HG03103 (cell line): ENCODE results near the gene KEAP1.
"Not testable (repeated sequence)": the region's sequence is repeated elsewhere in the genome, so short reads cannot be mapped to it uniquely, and the experiment has no call there.

Source experiments
- ATAC-seq: cut with Tn5 transposase; IDR thresholded peaks from one replicate; pipeline ENCODE4 v1.9.1; 2021; ENCODE audit warnings: low read depth; ENCODE audit not compliant: unreplicated experiment

The KEAP1 gene

DNA sequence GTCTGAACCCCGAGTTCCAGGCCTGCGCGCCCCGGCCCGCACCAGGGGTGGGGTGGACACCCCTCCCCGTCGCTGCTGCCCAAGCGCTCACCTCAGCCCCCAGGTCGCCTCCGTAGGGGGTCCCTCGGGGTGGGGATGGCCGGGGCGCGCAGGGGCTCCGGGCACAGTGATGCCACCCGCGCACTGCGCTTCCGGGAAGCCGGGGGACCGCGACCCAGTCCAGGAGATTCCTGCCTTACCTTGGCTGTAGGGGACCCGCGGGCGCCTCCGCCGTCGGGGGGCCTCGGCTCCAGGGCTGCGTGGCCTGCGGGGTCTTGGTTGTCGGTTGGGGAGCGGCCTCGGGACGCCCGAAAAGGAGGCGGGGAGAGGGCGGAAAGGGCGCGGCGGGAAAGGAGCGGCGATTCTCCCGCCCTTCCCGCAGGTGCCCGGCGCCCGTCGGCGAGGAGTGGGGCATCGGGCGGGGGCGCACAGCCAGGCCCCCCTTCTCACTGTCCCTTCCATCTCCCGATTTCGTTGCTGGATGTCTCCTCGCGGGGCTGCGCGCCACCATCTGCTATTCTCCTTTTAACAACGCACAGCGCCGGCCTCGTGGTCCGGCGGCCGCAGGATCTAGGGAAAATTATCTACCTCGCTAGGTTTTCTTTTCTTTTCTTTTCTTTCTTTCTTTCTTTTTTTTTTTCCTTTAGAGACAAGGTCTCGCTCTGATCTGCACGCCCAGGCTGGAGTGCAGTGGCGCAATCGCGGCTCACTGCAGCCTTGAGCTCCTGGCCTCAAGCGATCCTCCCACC lies at the start of gene KEAP1:
KEAP1 (minus strand) TSS at position 355 of the 788 bp plus-strand sequence. CDS start 3,323 bp downstream, outside the sequence.
- ATAC-seq: no peak

DNA sequence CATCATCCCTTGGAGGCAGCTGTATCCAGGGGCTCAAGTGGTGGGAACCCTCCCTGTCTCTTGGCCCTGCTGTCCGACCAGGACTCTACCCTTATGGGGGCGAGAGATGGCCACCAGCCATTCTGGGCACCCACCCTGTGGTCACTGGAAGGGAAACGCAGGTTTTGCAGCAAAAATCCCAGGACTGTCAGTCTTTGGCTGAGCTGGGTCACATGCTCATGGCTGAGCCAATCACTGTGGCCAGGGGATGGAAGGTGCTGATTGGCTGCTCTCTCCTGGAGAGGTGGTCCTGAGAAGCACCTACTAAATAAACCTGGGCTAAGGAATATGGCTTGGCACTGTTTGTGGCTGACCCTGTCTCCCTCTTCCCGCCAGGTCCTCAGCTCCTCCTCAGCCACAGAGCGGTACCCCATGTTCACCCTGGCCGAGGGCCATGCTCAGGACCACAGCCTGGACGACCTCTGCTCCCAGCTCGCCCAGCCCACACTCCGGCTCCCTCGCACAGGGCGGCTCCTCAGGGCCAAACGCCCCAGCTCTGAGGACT lies 49.4 kb upstream of the KEAP1 start:
- no peak for ATAC-seq

- ATAC-seq: no peak
Measured at GRCh38 chr19:10551698-10552301, 48.6 kb upstream of the KEAP1 start.

DNA sequence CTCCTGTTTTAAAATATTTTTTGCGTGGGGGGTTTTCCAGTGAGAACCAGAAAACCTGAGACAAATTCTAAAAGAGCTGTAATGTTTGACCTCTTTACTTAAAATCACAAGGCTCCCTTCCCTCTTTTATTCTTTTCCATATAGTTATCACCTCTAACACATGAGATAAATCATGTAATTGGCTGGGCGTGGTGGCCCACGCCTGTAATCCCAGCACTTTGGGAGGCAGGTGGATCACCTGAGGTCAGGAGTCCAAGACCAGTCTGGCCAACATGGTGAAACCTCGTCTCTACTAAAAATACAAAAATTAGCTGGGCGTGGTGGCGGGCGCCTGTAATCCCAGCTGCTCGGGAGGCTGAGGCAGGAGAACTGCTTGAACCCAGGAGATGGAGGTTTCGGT lies 47.9 kb upstream of the KEAP1 start:
- ATAC-seq: not testable (repeated sequence)

GRCh38 chr19:10550336-10550735 lies 47.2 kb upstream of the KEAP1 start:
- no peak for ATAC-seq

DNA sequence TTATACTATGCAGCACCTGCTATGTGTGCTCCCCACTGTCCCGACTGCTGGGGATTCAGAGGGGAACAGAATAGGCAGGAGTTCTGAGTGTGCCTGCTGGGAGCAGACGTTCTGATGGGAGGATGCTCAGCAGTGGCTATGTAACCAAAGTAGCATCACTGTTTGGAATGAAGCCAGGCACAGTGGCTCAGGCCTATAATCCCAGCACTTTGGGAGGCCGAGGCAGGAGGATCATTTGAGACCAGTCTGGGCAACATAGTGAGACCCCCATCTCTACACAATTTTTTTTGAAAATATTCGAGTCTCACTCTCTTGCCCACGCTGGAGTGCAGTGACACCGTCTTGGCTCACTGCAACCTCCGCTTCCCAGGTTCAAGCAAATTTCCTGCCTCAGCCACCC lies 46.6 kb upstream of the KEAP1 start:
- ATAC-seq: no peak

DNA sequence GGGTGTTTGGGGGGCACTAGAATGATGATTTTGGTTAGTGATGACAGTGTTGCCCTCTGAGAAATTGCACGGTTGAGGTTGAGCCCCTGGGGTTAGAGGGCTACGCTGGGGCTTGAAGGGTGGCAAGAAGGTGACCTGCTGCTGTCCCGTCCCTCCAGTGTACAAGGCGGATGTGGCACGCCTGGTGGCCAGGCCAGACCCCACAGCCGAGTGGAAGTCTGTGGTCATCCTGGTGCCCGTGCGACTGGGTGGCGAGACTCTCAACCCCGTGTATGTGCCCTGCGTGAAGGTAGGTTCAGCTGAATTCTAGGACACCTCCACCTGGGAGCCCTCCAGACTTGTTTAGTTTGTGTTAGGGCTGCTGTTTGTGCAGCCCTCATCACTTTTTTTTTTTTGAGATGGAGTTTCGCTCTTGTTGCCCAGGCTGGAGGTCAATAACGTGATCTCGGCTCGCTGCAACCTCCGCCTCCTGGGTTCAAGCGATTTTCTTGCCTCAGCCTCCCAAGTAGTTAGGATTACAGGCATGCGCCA lies 45.7 kb upstream of the KEAP1 start:
- no peak for ATAC-seq

- no peak for ATAC-seq
Measured at GRCh38 chr19:10546817-10547216, 43.7 kb upstream of the KEAP1 start.

DNA sequence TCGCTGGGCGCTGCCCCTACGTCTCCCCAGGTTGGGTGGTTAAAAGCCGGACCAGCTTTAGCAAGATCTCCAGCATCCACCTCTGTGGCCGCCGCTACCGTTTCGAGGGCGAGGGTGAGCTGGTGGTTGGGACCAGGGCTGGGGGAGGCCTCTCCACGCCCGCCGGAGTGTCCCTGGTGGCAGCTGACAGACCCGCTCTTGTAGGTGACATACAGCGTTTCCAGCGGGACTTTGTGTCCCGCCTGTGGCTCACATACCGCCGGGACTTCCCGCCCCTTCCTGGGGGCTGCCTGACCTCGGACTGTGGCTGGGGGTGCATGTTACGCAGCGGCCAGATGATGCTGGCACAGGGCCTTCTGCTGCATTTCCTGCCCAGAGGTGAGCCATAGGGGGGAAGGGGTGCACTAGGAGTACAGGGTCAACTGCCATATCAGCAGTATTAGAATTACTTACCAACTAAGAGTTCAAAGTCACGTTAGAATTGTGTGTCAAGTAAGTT lies 41.6 kb upstream of the KEAP1 start:
- ATAC-seq: no peak

GRCh38 chr19:10544242-10544752 lies 41.1 kb upstream of the KEAP1 start:
- ATAC-seq: peak; percentile 16

- ATAC-seq: peak; percentile 56
Measured at GRCh38 chr19:10543420-10544241, 40.5 kb upstream of the KEAP1 start, which contains the start of gene ATG4D. TSS of gene ATG4D (plus strand) at chr19:10543904. CDS start at chr19:10544091, 187 bp downstream.

GRCh38 chr19:10543059-10543419 lies 39.9 kb upstream of the KEAP1 start:
- no peak for ATAC-seq

DNA sequence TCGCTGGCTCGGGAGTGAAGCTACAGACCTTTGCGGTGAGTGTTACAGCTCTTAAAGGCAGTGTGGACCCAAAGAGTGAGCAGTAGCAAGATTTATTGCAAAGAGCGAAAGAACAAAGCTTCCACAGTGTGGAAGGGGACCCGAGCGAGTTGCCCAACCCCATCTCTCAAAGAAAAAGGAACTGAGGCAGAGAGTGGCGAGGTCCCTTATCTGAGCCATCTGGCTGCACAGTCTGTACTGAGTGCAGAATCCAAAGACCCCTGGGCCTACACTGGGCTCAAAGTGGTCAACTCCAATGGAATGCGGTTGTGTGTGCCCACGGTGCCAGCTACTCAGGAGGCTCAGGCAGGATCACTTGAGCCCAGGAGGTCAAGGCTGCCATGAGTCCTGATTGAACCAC lies 35.9 kb upstream of the KEAP1 start:
- not testable (repeated sequence) for ATAC-seq

DNA sequence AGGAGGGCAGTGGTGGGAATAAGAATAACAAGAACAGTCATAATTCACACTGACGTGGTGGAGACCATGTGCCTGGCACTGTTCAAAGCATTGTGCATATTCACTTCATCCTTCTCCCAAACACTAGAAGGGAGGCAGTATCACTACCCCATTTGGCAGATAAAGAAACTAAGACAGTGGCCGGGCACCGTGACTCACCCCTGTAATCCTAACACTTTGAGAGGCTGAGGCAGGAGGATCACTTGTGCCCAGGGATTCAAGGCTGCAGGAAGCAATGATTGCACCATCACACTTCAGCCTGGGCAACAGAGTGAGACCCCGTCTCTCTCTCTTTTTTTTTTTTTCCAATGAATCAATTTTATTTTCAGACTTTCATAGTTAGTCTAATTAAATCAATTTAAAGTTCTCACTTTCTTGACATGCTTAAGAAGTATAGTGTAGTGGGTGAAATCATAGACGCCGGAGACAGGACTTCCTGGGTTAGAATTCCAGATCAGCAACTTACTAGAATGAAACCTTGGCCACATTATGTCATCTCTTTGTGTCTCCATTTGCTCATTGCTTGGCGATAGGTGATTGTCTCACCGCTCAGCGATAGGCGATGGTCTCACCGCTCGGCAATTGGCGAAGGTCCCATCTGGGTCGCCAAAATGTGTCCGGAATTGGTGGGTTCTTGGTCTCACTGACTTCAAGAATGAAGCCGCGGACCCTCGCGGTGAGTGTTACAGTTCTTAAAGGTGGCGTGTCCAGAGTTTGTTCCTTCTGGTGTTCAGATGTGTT lies 35.2 kb upstream of the KEAP1 start:
- ATAC-seq: no peak

DNA sequence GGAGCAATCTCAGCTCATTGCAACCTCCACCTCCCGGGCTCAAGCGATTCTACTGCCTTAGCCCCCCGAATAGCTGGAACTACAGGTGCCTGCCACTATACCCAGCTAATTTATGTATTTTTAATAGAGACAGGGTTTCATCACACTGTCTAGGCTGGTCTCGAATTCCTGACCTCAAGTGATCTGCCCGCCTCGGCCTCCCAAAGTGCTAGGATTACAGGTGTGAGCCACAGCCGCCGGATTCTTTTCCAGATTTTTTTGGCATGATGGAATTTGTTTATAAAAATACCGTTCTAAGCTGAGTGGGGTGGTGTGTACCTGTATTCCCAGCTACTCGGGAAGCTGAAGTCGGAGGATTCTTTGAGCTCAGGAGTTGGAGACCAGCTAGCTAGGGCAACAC lies 34.5 kb upstream of the KEAP1 start:
- no peak for ATAC-seq

DNA sequence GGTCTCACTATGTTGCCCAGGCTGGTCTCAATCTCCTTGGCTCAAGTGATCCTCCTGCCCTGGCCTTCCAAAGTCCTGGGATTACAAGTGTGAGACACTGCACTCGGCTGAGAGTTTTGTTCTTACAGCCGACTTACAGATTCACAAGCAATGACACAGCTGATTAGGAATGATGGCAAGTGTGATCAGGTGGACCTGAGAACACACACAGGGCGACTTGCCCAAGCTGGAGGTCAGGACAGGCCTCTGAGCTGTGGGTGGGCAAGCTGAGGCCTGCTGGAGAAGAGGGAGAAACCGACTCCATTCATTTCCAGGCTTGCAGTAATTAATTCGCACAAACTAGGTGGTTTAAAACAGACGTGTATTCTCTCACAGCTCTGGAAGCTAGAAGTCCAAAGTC lies 32.5 kb upstream of the KEAP1 start:
- ATAC-seq: no peak

DNA sequence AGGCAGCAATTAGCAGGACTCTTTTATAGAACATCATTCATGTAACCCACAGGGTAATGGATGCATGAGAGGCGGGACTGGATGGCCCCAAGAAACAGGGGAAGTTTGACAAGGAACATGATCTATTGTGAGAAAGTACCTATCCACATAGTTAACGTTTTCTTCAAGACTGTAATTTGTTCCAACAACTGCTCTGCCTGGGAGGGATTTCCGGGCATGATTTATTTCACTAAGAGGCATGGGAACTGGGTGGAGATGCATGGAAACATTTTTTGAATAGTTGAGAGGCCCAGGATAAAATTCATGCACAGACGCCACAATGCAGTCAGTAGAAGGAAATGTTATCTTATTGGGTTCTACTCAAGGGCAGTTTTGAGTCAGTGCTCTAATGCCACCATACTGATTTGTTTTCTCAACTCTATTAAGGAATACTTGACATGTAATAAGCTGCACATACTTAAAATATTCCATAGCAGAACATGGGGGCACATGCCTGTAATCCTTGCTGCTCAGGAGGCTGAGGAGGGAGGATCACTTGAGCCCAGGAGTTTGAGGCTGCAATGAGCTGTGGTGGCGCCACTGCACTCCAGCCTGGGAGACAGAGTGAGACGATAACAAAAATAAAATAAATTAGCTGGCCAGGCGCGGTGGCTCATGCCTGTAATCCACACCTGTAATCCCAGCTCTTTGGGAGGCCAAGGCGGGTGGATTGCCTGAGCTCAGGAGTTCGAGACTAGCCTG lies 30.7 kb upstream of the KEAP1 start:
- no peak for ATAC-seq

GRCh38 chr19:10532457-10532856 lies 29.3 kb upstream of the KEAP1 start:
- ATAC-seq: no peak

DNA sequence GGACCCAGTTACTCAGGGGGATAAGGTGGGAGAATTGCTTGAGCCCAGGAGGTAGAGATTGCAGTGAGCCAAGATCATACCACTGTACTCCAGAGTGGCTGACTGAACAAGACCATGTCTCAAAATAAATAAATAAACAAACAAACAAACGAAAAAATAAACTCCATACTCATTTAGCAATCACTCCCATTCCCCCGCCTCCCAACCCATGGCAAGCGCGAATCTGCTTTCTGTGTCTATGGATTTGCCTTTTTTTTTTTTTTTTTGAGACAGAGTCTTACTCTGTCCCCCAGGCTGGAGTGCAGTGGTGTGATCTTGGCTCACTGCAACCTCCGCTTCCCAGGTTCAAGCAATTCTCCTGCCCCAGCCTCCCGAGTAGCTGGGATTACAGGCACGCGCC lies 23.7 kb upstream of the KEAP1 start:
- not testable (repeated sequence) for ATAC-seq
